Coronary artery (tissue), 2 donors: ENCODE data around the gene KIAA0753.
"Not testable (repeated sequence)": the region's sequence is repeated elsewhere in the genome, so short reads cannot be mapped to it uniquely, and the experiment has no call there.

Experiments
- DNase-seq: peaks from one replicate; pipeline ENCODE4 v3.0.0-alpha.2; 2017; ENCODE audit warnings: low spot score
- H3K27ac ChIP-seq, 2 donors: fragments of 200-600 bp; sonication (generic); one replicate each; pipeline ENCODE4 v1.5.1; 2016 to 2019
- H3K4me3 ChIP-seq: fragments of 200-600 bp; sonication (generic); 2 replicates; pipeline ENCODE4 v1.5.1; 2016; ENCODE audit warnings: mild to moderate bottlenecking, moderate library complexity
- CTCF ChIP-seq: fragments of 200-600 bp; sonication (generic); IDR thresholded peaks from one replicate; pipeline ENCODE4 v1.5.1; 2019; ENCODE audit warnings: antibody characterized with exemption

The KIAA0753 gene

DNA sequence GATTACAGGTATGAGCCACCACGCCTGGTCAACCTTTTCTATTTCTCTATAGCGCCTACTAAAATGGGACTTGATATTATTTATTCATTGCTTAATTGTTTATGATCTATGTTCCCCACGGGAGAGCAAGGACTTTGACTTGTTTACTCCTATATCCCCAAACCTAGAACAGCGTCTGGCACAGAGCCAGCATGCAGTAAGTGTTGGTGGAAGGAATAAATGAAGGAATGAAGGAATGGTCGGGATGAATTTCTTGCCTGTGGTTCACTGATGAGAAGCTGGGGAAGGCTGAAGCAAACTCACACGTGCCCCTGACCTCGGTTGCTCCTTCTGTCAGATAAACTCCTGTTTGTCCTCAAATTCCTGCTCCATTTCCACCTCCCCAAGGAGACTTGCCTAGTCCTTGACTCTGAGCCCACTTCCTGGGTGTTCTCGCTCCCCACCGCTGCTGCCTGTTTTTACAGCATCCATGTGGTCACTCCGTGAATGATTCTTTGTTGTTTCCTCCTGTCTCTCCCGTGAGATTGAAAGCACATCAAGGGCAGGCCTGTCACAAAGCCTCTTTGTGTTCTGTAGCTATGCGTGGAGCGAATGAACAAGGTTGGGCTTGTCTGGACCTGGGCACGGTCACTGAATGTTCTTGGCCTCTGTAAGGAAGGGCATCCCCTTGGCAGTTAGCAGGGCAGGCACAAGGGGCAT, 28.4 kb upstream of the KIAA0753 start:
- no peak for TF ChIP-seq CTCF
- Histone ChIP-seq H3K27ac (no peak overlapping the region), H3K4me3 (no peak overlapping the region)
- DNase-seq = no peak

DNA sequence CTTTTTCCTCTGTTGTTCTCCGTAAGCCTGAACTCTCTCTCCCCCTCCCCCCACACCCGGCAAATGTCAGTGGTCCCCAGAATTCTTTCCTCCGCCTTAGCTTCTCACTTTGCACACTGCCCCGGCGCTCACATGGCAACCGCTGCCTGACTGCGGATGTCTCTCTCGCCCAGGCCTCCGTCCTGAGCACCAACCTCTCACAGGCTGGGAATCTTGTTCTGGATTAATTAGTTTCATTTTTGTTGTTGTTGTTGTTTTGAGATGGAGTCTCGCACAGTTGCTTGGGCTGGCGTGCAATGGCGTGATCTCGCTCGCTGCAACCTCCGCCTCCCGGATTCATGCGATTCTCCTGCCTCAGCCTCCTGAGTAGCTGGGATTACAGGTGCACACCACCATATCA, 27.7 kb upstream of the KIAA0753 start:
- H3K4me3 ChIP-seq = no peak overlapping the region
- no peak overlapping the region for H3K27ac ChIP-seq
- no peak for TF ChIP-seq CTCF
- no peak for DNase-seq

DNA sequence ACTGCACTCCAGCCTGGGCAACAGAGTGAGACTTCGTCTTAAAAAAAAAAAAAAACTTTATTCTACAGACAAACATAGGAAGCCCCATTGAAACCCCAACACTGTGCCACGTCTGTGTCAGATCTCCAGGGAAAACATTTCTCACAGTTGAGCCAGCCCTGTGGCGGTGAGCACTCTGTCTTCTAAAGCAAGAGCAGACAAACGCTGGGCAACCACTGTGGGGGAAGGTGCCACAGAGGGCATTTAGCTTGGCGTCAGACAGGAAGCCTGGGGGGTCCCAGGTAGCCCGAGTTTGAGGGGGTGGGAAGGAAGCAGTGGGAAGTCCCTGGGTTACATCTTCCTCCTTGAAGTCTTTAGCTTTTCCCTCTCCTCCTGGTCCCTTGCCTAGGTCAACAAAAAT, 27.0 kb upstream of the KIAA0753 start:
- H3K4me3 ChIP-seq = no peak overlapping the region
- no peak for DNase-seq
- no peak overlapping the region for H3K27ac ChIP-seq
- no peak for TF ChIP-seq CTCF

GRCh38 chr17:6666557-6666956, 26.0 kb upstream of the KIAA0753 start:
- Histone ChIP-seq H3K27ac (no peak overlapping the region), H3K4me3 (no peak overlapping the region)
- no peak for DNase-seq
- TF ChIP-seq CTCF = no peak

DNA sequence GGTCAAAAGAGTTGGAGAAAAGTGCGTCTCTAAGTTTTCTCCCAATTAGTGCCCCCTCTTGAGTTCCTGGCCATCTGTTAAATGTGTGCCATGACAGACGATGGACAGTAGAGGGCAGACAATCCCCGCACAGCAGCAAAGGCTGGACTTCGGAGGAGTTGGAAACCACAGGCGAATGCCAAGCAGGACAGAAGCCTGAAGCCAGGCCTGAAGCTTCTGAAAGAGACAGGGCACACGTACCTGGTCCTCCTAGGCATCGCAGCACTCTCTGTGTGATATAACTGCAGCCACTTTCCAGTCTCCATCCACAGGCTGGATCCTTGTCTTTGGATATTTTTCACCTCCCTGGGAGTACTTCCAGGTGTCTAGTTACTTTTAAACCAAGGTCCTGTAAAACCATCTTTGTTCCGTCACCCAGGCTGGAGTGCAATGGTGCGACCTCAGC, 25.6 kb upstream of the KIAA0753 start:
- TF ChIP-seq CTCF = peak; percentile 74
- Histone ChIP-seq H3K27ac (no peak overlapping the region), H3K4me3 (no peak overlapping the region)
- DNase-seq = no peak

GRCh38 chr17:6663200-6663599, 22.7 kb upstream of the KIAA0753 start:
- DNase-seq, H3K27ac ChIP-seq, H3K4me3 ChIP-seq: not testable (repeated sequence)

DNA sequence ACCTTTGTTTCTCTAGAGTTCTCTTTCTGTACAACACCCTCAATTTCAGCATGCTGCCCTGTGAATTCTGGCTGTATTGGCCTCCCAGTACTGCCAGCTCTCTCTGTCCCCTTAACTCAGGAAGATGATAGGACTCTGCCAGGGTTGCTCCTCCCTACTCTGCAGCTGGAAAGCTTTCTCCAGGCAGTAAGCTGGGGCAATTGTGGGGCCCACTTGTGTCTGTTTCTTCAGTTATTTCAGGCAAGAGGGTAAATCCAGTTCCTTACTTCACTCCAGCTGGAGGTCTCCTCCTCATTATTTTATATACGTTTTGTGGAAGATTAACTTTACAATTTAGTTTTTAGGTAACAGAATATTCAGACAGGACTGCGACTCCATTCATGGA, 20.9 kb upstream of the KIAA0753 start:
- Histone ChIP-seq H3K27ac (no peak overlapping the region), H3K4me3 (no peak overlapping the region)
- DNase-seq = no peak
- TF ChIP-seq CTCF = no peak
